Kidney tubule cell (primary cell): ENCODE data around the gene BCDIN3D.
"Not testable (repeated sequence)": the region's sequence is repeated elsewhere in the genome, so short reads cannot be mapped to it uniquely, and the experiment has no call there.

Experiments used
- DNase-seq: peaks from one replicate; pipeline ENCODE4 v3.0.0-alpha.2; 2018; ENCODE audit warnings: low spot score

BCDIN3D gene, protein sequence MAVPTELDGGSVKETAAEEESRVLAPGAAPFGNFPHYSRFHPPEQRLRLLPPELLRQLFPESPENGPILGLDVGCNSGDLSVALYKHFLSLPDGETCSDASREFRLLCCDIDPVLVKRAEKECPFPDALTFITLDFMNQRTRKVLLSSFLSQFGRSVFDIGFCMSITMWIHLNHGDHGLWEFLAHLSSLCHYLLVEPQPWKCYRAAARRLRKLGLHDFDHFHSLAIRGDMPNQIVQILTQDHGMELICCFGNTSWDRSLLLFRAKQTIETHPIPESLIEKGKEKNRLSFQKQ

DNA sequence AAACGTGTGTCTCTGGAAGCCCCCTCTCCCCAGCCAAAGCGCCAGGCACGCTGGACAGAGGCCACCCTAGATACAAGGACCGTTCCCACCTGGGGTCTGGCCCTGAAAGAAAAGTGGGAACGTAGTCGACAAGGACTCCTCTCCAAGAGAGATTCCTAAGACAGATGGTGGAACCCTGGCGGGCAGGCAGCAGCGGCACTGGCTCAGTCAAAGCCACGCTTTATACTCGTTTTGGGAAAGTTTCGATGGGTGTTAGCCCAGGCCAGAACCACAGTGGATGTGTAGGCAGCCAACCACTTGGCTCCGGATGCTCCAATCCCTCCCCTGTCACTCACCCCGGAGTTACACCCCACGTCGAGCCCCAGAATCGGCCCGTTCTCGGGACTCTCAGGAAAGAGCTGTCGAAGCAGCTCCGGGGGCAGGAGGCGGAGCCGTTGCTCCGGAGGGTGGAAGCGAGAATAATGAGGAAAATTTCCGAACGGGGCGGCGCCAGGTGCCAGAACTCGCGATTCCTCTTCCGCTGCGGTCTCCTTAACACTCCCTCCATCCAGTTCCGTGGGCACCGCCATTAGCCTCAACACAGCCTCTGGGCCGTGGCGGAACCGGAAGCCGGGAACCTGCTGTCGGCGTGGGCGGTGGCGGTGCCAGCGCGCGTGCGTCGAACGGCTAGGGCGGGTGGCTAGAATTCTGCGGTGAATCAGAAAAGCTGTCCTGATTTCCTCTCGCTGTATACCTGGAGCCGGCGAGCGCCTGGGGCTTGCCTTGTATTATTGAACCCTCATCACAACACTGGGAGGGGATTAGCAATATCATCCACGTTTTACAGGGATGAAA, at the start of gene BCDIN3D:
Gene BCDIN3D, minus strand, starts transcription at position 588 of the 834 bp plus-strand sequence. Its CDS starts 19 bp downstream, at position 569.
- DNase-seq: peak; percentile 97

DNA sequence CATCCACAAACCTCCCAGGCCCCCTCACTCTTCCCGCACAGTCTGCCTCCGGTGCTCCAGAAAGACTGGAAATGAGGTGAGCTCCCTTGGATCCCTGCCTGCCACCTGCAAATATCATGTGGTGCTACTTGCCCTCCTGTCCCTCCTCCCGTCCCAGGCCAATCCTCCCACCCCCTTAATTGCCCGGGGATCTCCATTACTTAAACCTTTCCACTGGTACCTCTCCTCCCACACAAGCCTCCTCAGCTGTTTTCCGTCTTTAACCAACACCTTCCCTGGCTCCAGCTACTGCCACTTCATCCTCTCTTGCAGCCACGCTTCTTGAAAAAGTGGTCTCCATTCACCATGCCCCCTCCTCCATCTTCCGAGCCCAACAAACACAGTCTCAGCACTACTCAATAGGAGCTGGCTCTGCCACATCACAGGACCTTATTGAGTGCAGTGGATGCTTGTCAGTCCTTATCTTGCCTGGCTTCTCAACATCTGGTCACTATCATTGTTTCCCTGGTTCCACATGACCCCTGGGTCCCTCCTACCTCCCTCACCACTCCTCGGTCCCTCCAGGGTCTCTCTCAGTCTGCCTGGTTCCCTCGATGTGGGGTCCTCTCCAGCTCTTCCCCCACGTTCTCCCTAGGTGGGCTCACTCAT, 49.3 kb upstream of the BCDIN3D start:
- DNase-seq: no peak

DNA sequence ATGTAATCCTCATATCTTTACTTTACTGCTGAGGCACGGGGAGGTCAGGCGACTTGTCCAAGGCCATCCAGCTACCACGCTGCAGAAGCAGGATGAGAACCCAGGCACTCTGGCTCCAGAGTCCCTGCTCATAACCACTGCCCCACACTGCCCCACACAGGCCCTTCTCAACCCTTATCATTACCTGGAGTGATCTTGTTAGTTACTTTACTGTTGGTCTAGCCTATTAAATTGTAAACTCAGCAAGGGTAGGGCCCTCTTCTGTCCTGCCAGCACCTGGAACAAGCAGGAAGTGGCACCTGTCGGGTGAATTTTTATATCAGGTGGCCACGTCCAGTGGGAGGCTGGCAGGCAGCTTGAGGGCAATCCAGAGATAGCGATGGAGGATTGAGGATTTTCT, 48.6 kb upstream of the BCDIN3D start:
- no peak for DNase-seq

DNA sequence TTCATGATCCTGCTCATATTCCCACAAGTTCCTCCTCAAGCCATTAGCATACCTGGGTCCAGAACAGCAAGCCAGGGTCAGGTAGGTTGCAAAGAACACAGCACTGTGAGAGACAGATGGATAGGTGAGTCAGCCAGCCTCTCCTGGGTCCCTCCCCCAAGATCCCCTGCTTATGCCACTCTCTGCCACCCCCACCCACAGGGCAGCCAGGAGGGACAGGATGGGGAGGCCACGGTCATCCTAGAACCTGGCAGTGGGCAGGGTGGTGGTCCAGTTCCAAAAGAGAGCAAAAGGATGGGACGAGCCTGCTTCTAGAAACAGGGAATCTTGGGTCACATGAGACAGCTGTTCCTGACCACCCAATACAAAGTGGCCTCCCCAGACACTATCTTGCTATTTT, 48.1 kb upstream of the BCDIN3D start:
- no peak for DNase-seq

DNA sequence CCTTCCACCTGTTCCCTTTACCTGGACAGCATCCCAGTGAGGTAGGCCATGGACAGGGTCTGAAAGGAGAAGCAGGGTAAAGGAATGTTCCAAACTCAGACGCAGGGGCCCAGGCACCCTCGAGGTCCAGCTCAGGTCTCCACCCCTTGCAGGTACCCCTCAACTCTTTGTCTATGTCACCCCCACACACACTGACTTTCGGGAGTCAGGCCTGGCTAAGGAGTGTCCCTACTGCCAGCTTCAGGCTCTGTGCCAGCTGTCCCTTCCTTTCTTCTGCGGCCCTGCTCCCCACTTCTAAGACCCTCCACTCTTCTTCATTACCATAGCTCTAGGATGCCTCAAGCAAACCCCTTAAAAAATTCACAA, 47.2 kb upstream of the BCDIN3D start:
- no peak for DNase-seq

DNA sequence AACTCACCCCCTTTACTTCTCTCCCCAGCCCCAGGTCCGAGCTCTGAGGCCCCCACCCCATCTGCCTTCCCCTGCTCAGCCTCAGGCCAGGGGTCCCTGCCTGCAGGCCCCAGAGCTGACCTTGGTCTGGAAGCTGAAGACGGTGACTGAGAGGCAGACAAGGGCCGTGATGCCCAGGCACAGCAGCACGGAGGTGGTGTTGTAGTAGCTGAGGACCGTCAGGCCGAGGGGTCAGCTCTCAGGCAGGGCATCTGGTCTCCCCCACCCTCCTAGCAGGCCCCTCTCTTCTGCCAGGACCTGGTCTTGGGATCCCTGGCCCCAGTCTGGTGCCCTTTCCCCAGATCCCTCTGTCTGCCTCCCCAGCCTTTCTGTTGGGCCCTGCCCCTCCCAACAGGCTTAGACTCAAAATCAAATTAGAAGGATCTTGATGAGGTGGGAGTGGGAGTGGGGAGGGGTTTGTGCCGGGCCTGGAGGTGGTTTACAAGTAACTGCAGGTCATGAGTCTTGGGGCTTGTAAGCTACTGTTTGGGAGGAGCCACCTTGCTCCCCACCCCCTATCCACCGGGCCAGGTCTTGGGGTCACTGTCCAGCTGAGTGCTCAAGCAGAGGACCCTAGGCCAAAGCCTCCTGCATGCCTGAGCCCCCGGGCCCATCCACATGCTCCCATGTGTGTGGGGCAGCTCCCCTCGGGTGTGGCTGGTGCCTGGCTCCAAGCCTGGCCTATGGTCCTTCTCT, 46.6 kb upstream of the BCDIN3D start:
- no peak for DNase-seq

DNA sequence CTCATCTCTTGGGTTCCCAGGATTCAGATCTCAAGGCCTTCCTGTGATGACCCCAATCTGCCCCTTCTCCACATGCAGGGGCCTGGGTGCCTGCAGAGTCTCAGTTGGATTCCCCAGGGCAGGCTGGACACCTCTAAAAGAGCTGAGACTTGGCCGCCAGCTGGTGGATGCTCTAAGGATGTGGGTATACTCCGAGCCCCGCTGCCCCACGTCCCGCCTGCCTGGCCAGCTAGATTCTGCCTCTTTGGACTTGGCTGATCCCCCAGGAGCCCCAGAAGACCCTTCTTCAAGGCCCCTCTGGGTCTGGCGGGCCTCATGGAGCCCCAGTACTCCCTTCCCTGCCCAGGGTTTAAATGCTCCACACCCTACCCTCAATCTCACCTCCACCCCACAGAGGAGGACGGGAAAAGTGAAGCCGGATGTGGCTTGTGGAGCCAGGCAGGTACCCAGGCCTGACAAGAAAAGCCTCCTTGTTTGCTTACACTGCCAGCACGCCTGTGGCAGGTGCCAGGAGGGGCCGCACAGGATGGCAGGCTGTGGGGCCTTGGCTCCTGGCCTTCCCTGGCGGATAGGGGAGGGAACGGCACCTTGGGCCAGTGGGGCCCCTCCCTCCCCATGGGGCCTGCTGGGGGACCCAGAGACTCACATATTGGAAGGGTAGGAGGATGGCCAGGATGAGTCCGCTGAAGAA, 45.7 kb upstream of the BCDIN3D start:
- no peak for DNase-seq

DNA sequence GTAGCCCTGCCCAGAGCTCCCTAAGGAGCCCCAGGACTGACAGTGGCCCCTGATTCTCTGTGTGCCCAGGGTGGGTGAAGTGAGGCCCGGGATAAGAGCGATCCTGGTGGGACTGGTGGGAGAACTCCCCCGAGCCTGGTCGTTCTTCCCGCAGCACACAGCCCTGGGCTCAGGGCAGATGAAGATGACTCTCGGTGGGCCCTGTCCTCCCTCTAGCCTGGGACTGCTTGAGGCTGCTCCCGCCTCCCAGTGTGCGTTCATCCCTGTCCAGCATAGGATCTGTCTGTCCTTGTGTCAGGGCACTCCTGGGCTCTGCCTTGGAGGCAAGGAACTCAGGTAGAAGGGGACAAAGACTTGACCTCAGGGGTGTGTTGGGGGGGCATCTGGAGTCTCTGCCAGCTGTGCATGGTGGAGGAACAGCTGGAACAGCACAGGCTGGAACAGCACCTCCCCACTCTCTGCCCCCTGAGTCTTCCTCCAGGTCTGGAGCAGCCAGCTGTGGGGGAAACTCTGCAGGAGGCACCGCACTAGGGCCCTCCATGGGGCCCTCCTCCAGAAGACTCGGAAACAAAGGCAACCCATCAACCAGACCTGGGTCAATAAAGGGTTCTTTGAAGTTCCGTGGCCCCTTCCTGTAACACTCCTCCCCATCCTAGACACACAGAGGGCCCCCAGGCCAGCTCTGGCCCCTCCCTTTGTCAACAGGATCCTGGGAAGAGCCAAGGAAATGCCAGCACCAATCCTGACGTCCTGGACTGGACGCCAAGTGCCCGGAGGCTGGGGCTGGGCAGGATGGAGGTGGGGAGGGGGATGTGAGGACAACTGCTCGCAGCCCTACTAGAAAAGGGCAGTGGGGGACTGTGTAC, 44.9 kb upstream of the BCDIN3D start:
- DNase-seq: no peak

DNA sequence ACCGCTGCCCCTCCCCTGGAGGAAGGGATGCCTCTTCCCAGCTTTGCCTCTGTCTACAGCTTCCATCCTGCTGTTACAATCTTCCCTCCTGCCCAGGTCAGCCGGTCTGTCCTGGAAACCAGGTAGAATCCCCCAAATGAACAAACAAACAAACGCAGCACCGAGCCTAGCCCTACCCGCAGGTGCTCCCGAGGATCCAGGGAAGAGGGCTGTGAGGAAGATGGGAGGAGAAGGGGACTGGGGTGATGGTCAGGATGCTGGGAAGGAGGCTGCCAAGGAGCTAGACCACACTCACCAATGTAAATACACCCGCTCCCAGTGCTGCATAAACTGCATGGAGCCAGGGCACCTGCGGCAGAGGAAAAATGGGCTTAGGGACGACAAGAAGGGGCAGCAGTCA, 44.2 kb upstream of the BCDIN3D start:
- DNase-seq: no peak

DNA sequence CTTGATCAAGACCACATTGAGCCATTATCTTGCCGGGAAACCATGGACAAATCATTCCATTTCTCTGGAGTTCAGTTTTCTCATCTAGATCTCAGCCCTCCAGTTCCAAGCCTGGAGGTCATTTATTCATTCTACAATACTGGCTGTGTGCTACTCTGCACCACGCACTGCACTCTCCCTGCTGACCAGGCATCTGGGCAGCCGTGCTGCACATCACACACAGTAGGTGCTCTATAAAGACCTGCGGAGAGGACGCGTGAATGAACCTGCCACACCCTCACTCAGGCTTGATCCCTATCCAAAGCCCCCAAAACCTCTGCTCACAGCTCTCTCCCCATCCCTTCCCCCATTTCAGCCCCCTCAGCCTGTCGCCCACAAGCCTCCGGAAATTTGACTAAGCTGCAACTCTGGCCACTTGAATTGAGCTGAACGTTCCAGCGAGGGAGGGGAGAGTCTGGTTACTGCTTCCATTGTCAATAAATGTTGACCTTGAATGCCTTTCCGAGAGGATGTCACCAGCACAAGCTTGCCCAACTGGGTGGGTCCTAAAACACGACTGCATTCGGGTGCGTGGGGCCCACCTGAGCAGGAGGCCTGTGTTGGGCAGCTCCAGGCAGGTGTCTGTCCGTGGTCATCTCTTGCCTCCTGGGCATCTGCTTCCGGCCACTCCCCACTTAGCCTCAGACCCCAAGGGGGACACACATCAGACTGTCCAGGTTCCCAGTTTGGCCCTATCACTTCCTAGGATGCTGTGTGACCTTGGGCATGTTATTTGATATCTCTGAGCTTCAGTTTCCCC, 43.0 kb upstream of the BCDIN3D start:
- no peak for DNase-seq

DNA sequence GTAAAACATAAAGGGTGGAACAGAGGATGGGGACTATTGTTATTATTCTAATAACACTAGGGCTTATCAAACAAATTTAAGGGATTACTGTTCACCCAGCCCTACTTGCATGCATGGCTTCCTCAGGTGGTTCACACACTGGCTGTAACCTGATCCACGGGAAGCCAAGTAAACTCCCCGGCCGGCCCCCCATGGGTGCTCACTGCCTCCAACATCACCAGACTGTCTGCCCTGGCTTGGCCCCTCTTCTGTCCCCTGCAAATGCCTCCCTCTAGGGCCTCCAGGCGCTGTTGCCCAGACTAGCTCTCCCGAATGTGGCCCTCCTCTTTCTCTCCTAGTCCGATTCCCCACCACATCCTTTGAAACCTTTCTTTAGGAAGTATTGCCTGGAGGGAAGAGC, 42.2 kb upstream of the BCDIN3D start:
- DNase-seq: no peak

DNA sequence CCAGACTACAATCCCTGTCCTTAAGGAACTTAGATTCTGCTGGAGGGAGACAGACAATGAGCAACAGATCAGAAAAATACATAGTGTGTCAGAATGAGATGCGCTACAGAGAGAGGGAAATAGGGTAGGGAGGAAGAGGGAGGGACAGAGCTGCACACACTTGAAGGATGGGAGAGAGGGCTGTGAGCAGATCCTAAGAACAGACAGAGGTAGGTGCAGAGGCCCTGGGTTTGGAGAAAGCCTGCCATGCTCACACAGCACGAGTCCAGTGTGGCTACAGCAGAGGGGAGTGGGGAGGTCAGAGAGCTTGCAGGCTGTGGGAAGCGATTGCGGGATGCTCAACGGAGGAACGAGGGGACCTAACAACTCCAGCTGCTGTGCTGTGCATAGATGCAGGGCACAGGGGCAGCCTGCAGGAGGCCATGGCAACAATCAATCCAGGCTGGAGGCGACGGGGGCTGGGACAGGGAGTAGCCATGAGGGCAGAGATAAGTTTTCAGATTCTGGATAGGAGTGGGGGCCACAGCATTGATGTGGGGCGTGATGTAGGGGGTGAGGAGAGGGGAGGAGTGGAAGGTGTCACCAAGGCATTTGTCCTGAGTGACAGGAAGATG, 40.1 kb upstream of the BCDIN3D start:
- no peak for DNase-seq

DNA sequence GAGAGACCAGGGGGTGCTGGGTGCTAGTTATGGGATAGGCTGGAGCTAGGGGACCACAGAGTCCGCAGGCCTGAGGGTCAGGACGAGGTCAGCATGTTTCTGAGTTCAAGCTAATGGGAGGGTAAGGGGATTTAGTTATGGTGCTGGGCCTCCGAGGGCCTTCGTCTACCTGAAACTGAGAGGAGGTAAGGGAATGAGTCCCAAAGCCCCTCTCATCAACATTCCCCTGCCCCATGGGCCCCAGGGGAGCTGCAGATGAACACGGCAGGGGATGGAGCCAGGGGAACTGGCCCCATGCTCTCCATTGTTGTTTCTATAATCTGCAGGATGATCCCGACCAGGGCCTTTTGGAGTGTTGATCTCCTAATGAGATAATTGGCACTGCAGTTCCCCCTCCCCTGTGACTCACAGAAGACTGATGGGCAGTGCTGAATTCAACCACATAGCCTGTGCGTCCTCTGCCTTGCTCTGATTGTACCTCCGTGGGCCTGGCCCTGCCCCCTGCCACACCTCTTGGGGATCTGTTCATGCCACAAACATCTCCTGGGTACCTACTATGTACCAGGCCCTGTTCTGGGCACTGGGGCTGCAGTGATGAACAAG, 39.4 kb upstream of the BCDIN3D start:
- no peak for DNase-seq

DNA sequence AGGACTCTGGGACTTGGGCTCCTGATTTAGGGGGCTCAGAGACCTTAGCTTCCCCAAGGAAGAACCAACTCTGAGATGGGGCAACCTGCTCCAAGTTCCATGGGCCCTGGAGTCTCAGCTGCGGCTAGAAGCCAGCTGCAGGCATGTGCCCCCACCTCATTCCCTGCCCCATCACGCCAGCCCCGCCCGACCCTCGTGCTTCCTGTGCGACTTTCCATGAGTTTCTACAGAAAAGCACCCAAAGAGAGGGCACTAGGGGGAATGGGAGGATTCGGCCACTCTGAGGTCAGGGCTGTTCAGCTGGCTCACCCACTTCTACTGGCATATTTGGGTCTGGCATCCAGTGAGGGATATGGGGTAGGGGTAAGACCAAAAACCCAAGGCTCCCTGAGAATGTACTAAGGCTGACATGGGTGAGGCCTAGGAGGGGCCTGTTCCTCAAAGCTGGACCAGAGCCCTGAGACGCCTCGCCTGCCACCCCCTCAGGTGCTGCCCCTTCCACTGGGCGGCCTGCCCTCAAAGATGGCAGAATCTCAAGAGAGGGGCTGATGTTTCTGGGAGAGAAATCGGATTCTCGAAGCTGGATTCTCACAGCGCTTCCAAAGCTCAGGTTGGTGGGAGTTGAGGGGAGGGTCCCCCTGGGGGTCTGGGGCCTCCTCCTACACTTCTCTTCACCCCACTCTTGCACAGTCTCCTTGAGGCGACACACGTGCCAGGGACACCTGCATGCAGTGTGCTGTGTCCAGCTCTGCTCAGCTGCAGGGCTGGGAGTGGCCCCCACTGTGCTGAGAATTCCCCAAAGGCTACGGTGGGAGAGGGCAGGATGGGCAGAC, 38.7 kb upstream of the BCDIN3D start:
- DNase-seq: no peak

DNA sequence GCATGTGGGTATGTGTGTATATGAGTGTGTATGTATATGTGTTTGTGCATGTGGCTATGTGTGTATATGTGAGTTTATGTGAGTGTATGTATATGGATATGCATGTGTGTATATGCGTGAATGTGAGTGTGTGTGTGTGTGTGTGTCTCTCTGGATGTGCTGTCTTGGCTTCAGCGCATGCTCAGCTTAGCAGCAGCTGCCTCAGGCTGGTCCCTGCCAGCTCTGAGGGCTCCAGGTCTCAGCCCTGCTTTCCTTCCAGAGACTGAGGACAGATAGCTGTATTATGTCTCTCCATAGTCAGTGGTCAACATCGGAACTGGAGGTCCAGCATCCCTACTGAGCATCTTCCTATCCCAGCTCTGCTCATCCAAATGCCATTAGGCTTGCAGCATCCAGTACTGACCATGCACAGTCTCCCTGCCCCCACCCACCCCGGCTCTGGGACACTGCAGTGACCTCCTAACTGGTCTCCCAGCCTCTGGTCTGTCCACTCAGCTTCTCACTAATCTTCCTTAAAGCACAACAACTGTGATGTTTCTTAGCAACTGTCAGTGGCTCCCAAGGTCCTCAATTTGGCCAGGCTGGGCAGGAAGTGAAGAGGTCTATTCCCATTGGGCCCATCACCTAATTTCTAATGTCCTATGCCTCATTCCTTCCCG, 38.0 kb upstream of the BCDIN3D start:
- no peak for DNase-seq

DNA sequence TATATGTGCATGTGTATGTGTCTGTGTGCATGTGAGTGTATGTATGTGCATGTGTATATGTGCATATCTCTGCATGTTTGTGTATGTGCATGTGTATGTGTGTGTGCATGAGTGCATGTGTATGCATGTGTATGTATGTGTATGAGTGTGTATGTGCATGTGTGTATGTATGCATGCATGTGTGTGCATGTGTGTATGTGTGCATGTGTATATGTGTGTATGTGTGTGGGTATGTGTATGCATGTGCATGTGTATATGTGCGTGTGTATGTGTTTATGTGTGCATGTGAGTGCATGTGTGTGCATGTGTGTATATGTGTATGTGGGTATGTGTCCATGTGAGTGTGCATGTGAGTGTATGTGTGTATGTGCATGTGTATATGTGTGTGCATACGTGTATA, 36.2 kb upstream of the BCDIN3D start:
- not testable (repeated sequence) for DNase-seq

DNA sequence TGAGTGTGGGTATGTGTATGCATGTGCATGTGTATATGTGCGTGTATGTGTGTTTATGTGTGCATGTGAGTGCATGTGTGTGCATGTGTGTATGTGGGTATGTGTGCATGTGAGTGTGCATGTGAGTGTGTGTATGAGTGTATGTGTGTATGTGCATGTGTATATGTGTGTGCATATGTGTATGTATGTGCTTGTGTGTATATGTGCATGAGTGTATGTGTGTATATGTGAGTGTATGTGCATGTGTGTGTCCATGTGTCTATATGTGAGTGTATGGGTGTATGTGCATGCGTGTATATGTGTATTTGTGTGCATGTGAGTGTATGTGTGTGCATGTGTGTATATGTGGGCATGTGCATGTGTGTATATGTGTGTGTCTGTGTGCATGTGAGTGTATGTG, 35.1 kb upstream of the BCDIN3D start:
- DNase-seq: no peak

DNA sequence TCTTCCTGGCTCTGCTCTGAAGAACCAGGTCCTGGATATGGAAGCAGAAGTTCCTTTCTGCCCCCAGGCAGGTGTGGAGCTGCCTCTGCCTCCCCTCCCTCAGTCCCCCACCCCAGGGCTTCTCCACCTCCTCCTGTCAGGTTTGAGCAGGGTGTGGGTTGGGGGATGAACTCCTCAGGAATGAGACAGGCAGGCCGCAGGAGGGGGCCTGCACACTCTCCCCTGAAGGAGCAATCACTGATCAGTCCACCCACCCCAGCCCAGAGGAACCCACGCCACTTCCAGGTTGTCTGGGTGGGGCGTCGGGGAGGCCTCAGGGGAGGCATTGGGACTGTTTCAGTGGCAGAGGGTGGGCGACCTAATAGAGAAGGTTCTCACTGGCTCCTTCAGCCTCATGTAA, 34.2 kb upstream of the BCDIN3D start:
- DNase-seq: no peak
